HepG2 (cell line): ENCODE data around the gene ZFP82. TPM values are rescaled to one million over a fixed set of nuclear protein-coding genes. Genes with fewer than 3 reads are reported as not detected.
A peak's percentile ranks its signal among the peaks of the same experiment; 100 is the strongest.

Experiments
- ARHGAP35 ChIP-seq: sonication (generic); formaldehyde crosslinking; IDR thresholded peaks from 2 replicates; pipeline ENCODE4 v1.9.0; 2022; ENCODE audit warnings: mild to moderate bottlenecking, inconsistent platforms, moderate library complexity, missing genetic modification reagents, borderline replicate concordance
- CBX5 ChIP-seq: sonication (generic); formaldehyde crosslinking; IDR thresholded peaks from 2 replicates; pipeline ENCODE4 v1.4.0; 2020; ENCODE audit warnings: missing genetic modification reagents, borderline replicate concordance
- FOXM1 ChIP-seq: sonication (generic); formaldehyde crosslinking; IDR thresholded peaks from 2 replicates; pipeline ENCODE4 v1.5.0; 2020; ENCODE audit warnings: missing genetic modification reagents
- NR2C2 ChIP-seq: sonication (generic); formaldehyde crosslinking; IDR thresholded peaks from 2 replicates; pipeline ENCODE4 v1.4.0; 2020; ENCODE audit warnings: missing genetic modification reagents, mild to moderate bottlenecking, moderate library complexity, borderline replicate concordance
- PAXIP1 ChIP-seq: sonication (generic); formaldehyde crosslinking; conservative IDR thresholded peaks from 2 replicates; pipeline ENCODE4 v1.4.0; 2020; ENCODE audit warnings: mild to moderate bottlenecking, missing genetic modification reagents, moderate library complexity
- PCBP2 ChIP-seq: fragments of 200-400 bp; formaldehyde crosslinking; optimal IDR thresholded peaks from 2 replicates; pipeline ENCODE3; 2018; ENCODE audit warnings: low read length, low read depth; ENCODE audit not compliant: poor library complexity, severe bottlenecking
- PHB2 ChIP-seq: fragments of 450-650 bp; IDR thresholded peaks from 2 replicates; pipeline ENCODE4 v1.6.1; 2018; ENCODE audit not compliant: partially characterized antibody
- POGZ ChIP-seq: sonication (generic); formaldehyde crosslinking; IDR thresholded peaks from 2 replicates; pipeline ENCODE4 v1.4.0; 2020; ENCODE audit warnings: mild to moderate bottlenecking, missing genetic modification reagents
- RAD21 ChIP-seq: fragments of 450-650 bp; formaldehyde crosslinking; IDR thresholded peaks from 2 replicates; pipeline ENCODE4 v1.5.0; 2020; ENCODE audit warnings: mild to moderate bottlenecking
- SKI ChIP-seq: fragments of 450-650 bp; IDR thresholded peaks from one replicate; pipeline ENCODE4 v1.6.1; 2018; ENCODE audit warnings: mild to moderate bottlenecking; ENCODE audit not compliant: partially characterized antibody
- SKIL ChIP-seq: sonication (generic); formaldehyde crosslinking; IDR thresholded peaks from 2 replicates; pipeline ENCODE4 v1.8.0; 2022; ENCODE audit warnings: missing genetic modification reagents, mild to moderate bottlenecking, moderate library complexity, borderline replicate concordance
- SOX13 ChIP-seq, 3 experiments: fragments of 450-650 bp in 1 of 3; sonication (generic) in 1 of 3; formaldehyde crosslinking in 1 of 3; IDR thresholded peaks in 2 of 3; conservative IDR thresholded peaks in 1 of 3; 2 replicates each; pipeline versions ENCODE4 v1.5.0 to v1.6.1; 2016 to 2020; ENCODE audit warnings: antibody characterized with exemption in 1 of 3, mild to moderate bottlenecking in 1 of 3, missing compliant biosample characterization in 1 of 3, missing genetic modification reagents in 1 of 3, moderate library complexity in 1 of 3
- TGIF2 ChIP-seq: IDR thresholded peaks from 2 replicates; pipeline ENCODE4 v1.6.1; 2016; ENCODE audit warnings: control low read depth, missing compliant biosample characterization
- ZBTB43 ChIP-seq: sonication (generic); formaldehyde crosslinking; conservative IDR thresholded peaks from 2 replicates; pipeline ENCODE4 v1.4.0; 2020; ENCODE audit warnings: missing genetic modification reagents
- ZFAT ChIP-seq: sonication (generic); formaldehyde crosslinking; conservative IDR thresholded peaks from 2 replicates; pipeline ENCODE4 v1.8.1; 2023; ENCODE audit warnings: missing genetic modification reagents, inconsistent platforms
- ZKSCAN1 ChIP-seq: fragments of 150-350 bp; IDR thresholded peaks from 2 replicates; pipeline ENCODE4 v1.6.1; 2014; ENCODE audit warnings: low read length
- ZNF17 ChIP-seq: sonication (generic); formaldehyde crosslinking; IDR thresholded peaks from 2 replicates; pipeline ENCODE4 v1.5.0; 2020; ENCODE audit warnings: mild to moderate bottlenecking, missing genetic modification reagents
- ZNF367 ChIP-seq: sonication (generic); formaldehyde crosslinking; IDR thresholded peaks from 2 replicates; pipeline ENCODE4 v1.4.0; 2020; ENCODE audit warnings: missing genetic modification reagents, borderline replicate concordance
- ZNF547 ChIP-seq: sonication (generic); formaldehyde crosslinking; IDR thresholded peaks from 2 replicates; pipeline ENCODE4 v1.5.1; 2020; ENCODE audit warnings: mild to moderate bottlenecking, missing genetic modification reagents
- ZNF605 ChIP-seq: sonication (generic); formaldehyde crosslinking; IDR thresholded peaks from 2 replicates; pipeline ENCODE4 v1.8.0; 2022; ENCODE audit warnings: mild to moderate bottlenecking, missing genetic modification reagents
- ZNF746 ChIP-seq: sonication (generic); formaldehyde crosslinking; IDR thresholded peaks from 2 replicates; pipeline ENCODE4 v1.8.0; 2022; ENCODE audit warnings: mild to moderate bottlenecking, missing genetic modification reagents
- ZNF772 ChIP-seq: sonication (generic); formaldehyde crosslinking; IDR thresholded peaks from 2 replicates; pipeline ENCODE4 v1.5.0; 2020; ENCODE audit warnings: mild to moderate bottlenecking, missing genetic modification reagents
- ZNF850 ChIP-seq: sonication (generic); formaldehyde crosslinking; conservative IDR thresholded peaks from 2 replicates; pipeline ENCODE4 v1.9.0; 2021; ENCODE audit warnings: mild to moderate bottlenecking, missing genetic modification reagents
- polyA plus RNA-seq, 8 experiments: library from polyadenylated mRNA; depleted of rRNA in 3 of 8; stranded (reverse) in 7 of 8; unstranded in 1 of 8; fragments of >200 nt; fragmentation: Illumina TruSeq in 4 of 8; extraction: Trizol in 4 of 8; gene quantifications; 2 replicates each; pipeline versions ENCODE4 v1.2.1 to v1.2.3, GENCODE V29; 2011 to 2016; ENCODE audit warnings: low read depth in 4 of 8, missing spikeins in 1 of 8, mixed read lengths in 1 of 8; ENCODE audit not compliant: insufficient read depth in 1 of 8
- total RNA-seq, 5 experiments: library from RNA; depleted of rRNA; stranded (reverse); fragments of >200 nt; fragmentation: Illumina TruSeq; extraction: Trizol; gene quantifications; 2 replicates each; pipeline ENCODE4 v1.2.3, GENCODE V29; 2016; ENCODE audit warnings: low read depth in 1 of 5

ZFP82 gene
- total and polyA plus RNA-seq, 2 of the 13 experiments (the other 11 are each of a cell fraction or from before 2014, with no cell fraction given) = 1.7 to 4.3 TPM

- TF ChIP-seq ZKSCAN1 (no peak), ZBTB43 (CRISPR knock-in tag) (no peak), ZNF850 (CRISPR knock-in tag) (no peak), PCBP2 (no peak), ZNF605 (peak; percentile 90), POGZ (peak; percentile 79), CBX5 (CRISPR knock-in tag) (peak; percentile 64; the same call in 1 of the 2 replicates), ZNF772 (CRISPR knock-in tag) (no peak), ZNF17 (no peak), SKIL (CRISPR knock-in tag) (no peak), NR2C2 (CRISPR knock-in tag) (peak; percentile 82), ZNF547 (0 out of 2 replicates have a peak, but pooled peaks have one; percentile 25), ZNF746 (CRISPR knock-in tag) (no peak), SOX13 (IDR thresholded peaks at IDR 0.05) (no peak), SOX13 (CRISPR knock-in tag; conservative IDR thresholded peaks at IDR 0.05 in 1 of 2, IDR thresholded peaks at IDR 0.05 in 1 of 2) (peak in 1 of 2 experiments; percentile 26; a peak in 1 of 4 replicates), TGIF2 (CRISPR knock-in tag) (no peak), PAXIP1 (CRISPR knock-in tag) (no peak), RAD21 (peak; percentile 63), SKI (peak; percentile 13), PHB2 (no peak), ARHGAP35 (CRISPR knock-in tag) (no peak), ZNF367 (no peak), ZFAT (peak; percentile 64; the same call in 1 of the 2 replicates), FOXM1 (CRISPR knock-in tag) (no peak)
Observed at GRCh38 chr19:36378625-36379509, 39.6 kb downstream of the ZFP82 start, which contains the start of gene ZFP14 (continued).
